ENCODE data around the gene GLYATL1. TPM values are rescaled to one million over a fixed set of nuclear protein-coding genes. Genes with fewer than 3 reads are reported as not detected.
A peak's percentile ranks its signal among the peaks of the same experiment; 100 is the strongest.

Gene GLYATL1
- total and polyA plus RNA-seq, 2 of the 13 experiments (the other 11 are each of a cell fraction or from before 2014, with no cell fraction given): 0.17 TPM; not detected in 1

DNA sequence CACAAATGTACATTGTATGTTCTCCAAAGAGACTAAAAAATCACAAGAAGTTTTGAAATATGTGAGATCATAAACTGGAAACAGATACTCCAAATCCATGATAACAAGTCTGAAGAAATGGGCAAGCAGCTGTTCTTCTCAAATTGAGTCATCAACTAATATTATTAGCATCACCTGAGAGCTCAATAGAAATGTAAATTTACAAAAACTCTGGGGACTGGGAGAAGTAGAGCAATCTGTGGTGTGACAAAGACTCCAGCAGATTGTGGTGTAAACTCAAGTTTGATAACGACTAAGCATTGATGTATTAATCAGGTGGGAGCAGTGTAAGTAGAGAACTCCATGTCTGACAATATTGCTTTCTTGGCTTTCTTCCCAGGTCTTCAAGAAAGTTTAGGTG lies 53.2 kb downstream of the GLYATL1 start:
- no peak for FAIRE-seq
- H3K4me2 ChIP-seq (ENCODE audit: low read depth, low read length): no peak overlapping the region
- H3K4me1 ChIP-seq (ENCODE audit: insufficient read depth, low read length): no peaks in the 10 kb centered on the region
- TF ChIP-seq CREB1 (IDR thresholded peaks at IDR 0.05) (peak; percentile 59), CREB1 (CRISPR knock-in tag; IDR thresholded peaks at IDR 0.05) (no peak), JDP2 (CRISPR knock-in tag; IDR thresholded peaks at IDR 0.05; ENCODE audit: borderline replicate concordance) (no peak), CEBPG (CRISPR knock-in tag; IDR thresholded peaks at IDR 0.05) (no peak)
- no peaks in the 10 kb centered on the region for H3K36me3 ChIP-seq (replicated peaks in 1 of 2; ENCODE audit: control insufficient read depth in 1 of 2, insufficient read depth in 2 of 2, low read length in 2 of 2)
- H3K9ac ChIP-seq (ENCODE audit: insufficient read depth, low read depth, low read length): no peak overlapping the region
- H3K4me3 ChIP-seq (replicated peaks in 1 of 3; ENCODE audit: insufficient read depth in 1 of 3, low read depth in 2 of 3, low read length in 3 of 3): no peak overlapping the region
- H3K27ac ChIP-seq (ENCODE audit: extremely low read length, insufficient read depth, low read length): no peak overlapping the region
- no peaks in the 10 kb centered on the region for H4K20me1 ChIP-seq (ENCODE audit: insufficient read depth, low read length)
- no peaks in the 10 kb centered on the region; a peak in 1 of 5 replicates for H3K27me3 ChIP-seq (ENCODE audit: control insufficient read depth in 1 of 2, insufficient read depth in 2 of 2, low read length in 2 of 2)
- ChIA-PET POLR2A (no interaction called here), CTCF (ENCODE audit: low intra/inter-chr PET ratio, low total read pairs) (no interaction called here)
- H3K9me3 ChIP-seq (ENCODE audit: low read length): no peaks in the 10 kb centered on the region
- in situ Hi-C loops (cut with HindIII; ENCODE audit: extremely low pct_ligation_motif_present, low pct_unique_long_range_greater_than_20kb): no loop called here
- intact Hi-C loops (cut with micrococcal nuclease; ENCODE audit: unreplicated experiment): no loop called here
- 0% methylated on average over 1 of the region's 1 CpG for WGBS (ENCODE audit: low lambda C conversion rate)
- H2AFZ ChIP-seq (ENCODE audit: low read length): no peak overlapping the region
- BruUV-seq (replicated peaks): no TSS peak
- ATAC-seq: no peak
- DNase-seq (ENCODE audit: low spot score): no peak
- H3K79me2 ChIP-seq (ENCODE audit: insufficient read depth, low read length): no peaks in the 10 kb centered on the region

- DNase-seq (ENCODE audit: low spot score) (no peak), ATAC-seq (no peak), FAIRE-seq (no peak)
- ChIA-PET POLR2A (no interaction called here), CTCF (ENCODE audit: low intra/inter-chr PET ratio, low total read pairs) (no interaction called here)
- intact Hi-C loops (cut with micrococcal nuclease; ENCODE audit: unreplicated experiment) (no loop called here), in situ Hi-C loops (cut with HindIII; ENCODE audit: extremely low pct_ligation_motif_present, low pct_unique_long_range_greater_than_20kb) (no loop called here)
- H3K36me3 ChIP-seq (replicated peaks in 1 of 2; ENCODE audit: control insufficient read depth in 1 of 2, insufficient read depth in 2 of 2, low read length in 2 of 2): no peaks in the 10 kb centered on the region
- no peaks in the 10 kb centered on the region for H3K4me1 ChIP-seq (ENCODE audit: insufficient read depth, low read length)
- H3K9ac ChIP-seq (ENCODE audit: insufficient read depth, low read depth, low read length): no peak overlapping the region
- no peak overlapping the region for H3K4me3 ChIP-seq (replicated peaks in 1 of 3; ENCODE audit: insufficient read depth in 1 of 3, low read depth in 2 of 3, low read length in 3 of 3)
- no peak overlapping the region for H3K27ac ChIP-seq (ENCODE audit: extremely low read length, insufficient read depth, low read length)
- H4K20me1 ChIP-seq (ENCODE audit: insufficient read depth, low read length): no peaks in the 10 kb centered on the region
- H2AFZ ChIP-seq (ENCODE audit: low read length): no peak overlapping the region
- WGBS (ENCODE audit: low lambda C conversion rate): 9% methylated on average over 3 of the region's 3 CpGs
- TF ChIP-seq, protein P1, sequence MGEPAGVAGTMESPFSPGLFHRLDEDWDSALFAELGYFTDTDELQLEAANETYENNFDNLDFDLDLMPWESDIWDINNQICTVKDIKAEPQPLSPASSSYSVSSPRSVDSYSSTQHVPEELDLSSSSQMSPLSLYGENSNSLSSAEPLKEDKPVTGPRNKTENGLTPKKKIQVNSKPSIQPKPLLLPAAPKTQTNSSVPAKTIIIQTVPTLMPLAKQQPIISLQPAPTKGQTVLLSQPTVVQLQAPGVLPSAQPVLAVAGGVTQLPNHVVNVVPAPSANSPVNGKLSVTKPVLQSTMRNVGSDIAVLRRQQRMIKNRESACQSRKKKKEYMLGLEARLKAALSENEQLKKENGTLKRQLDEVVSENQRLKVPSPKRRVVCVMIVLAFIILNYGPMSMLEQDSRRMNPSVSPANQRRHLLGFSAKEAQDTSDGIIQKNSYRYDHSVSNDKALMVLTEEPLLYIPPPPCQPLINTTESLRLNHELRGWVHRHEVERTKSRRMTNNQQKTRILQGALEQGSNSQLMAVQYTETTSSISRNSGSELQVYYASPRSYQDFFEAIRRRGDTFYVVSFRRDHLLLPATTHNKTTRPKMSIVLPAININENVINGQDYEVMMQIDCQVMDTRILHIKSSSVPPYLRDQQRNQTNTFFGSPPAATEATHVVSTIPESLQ (CRISPR knock-in tag; conservative IDR thresholded peaks at IDR 0.05): no peak
- TF ChIP-seq ZNF710 (CRISPR knock-in tag; IDR thresholded peaks at IDR 0.05; ENCODE audit: borderline replicate concordance) (no peak), ZNF557 (CRISPR knock-in tag; IDR thresholded peaks at IDR 0.05) (no peak)
- no peaks in the 10 kb centered on the region for H3K9me3 ChIP-seq (ENCODE audit: low read length)
- H3K27me3 ChIP-seq (ENCODE audit: control insufficient read depth in 1 of 2, insufficient read depth in 2 of 2, low read length in 2 of 2): no peaks in the 10 kb centered on the region; a peak in 1 of 5 replicates
- no peak overlapping the region for H3K4me2 ChIP-seq (ENCODE audit: low read depth, low read length)
- BruUV-seq (replicated peaks): no TSS peak
- H3K79me2 ChIP-seq (ENCODE audit: insufficient read depth, low read length): no peaks in the 10 kb centered on the region
Observed at GRCh38 chr11:58994171-58994570, 54.9 kb downstream of the GLYATL1 start.
